HUES64 (cell line): ENCODE measurements around the gene DUSP28.

ENCODE experiments used
- H3K27ac ChIP-seq: 2 replicates; pipeline ENCODE4 v1.7.0; 2013; ENCODE audit warnings: low read depth, low read length, inconsistent platforms
- H3K27me3 ChIP-seq: 2 replicates; pipeline ENCODE4 v1.6.1; 2013; ENCODE audit warnings: mild to moderate bottlenecking, low read length; ENCODE audit not compliant: insufficient read depth
- H3K36me3 ChIP-seq: 2 replicates; pipeline ENCODE4 v1.6.1; 2013; ENCODE audit warnings: mild to moderate bottlenecking, low read length; ENCODE audit not compliant: insufficient read depth
- H3K4me1 ChIP-seq: 2 replicates; pipeline ENCODE4 v1.6.1; 2013; ENCODE audit warnings: mild to moderate bottlenecking, low read length, moderate library complexity; ENCODE audit not compliant: insufficient read depth
- H3K4me3 ChIP-seq: 2 replicates; pipeline ENCODE4 v1.5.1; 2013; ENCODE audit warnings: mild to moderate bottlenecking, low read length, moderate library complexity
- H3K9ac ChIP-seq: 2 replicates; pipeline ENCODE4 v1.6.1; 2013; ENCODE audit warnings: mild to moderate bottlenecking, low read depth, low read length
- H3K9me3 ChIP-seq: 2 replicates; pipeline ENCODE4 v1.6.1; 2013; ENCODE audit warnings: low read depth, low read length; ENCODE audit not compliant: insufficient read depth
- WGBS: fragments of 150-250, 120-280 bp; methylation state at CpG from one replicate; pipeline ENCODE4 v1.1.7; 2013; ENCODE audit warnings: missing lambda C conversion rate; 5-methylcytosine and 5-hydroxymethylcytosine counted together

The DUSP28 gene

DNA sequence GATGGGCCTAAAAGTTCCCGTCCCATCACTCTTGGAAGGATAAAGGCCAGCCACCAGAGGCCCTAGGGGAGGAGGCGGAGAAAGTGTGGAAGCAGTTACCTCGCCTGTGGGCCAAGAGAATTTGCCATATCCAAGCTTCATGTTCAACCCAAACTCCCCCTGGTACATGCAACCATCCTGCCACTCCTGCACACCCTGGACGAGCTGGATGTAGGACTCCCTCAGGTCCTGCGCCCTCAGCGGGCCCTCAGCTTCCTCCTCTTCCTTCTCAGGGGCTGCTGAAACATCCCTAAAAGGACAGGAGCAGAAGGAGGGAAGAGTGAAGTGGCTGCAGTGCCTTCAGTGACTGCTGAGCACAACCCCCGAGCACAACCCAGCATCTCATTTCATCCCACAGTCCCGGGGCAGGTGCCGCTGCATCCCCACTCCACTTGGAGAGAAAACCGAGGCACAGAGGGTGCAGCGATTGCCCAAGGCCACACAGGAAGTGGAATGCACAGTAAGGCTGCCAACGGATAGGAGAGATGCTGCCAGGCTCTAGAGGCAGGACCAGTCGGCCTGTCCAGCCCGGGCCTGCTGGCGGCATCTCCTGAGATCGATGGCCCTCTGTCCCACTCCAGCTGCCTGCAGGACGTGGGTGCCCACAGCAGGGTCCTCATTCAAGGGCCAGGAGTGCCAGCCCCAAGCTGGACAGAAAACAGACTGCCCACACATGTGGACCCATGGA is 5.2 kb upstream of the DUSP28 start:
- no peak overlapping the region for H3K27ac ChIP-seq
- H3K4me3 ChIP-seq = no peak overlapping the region
- H3K27me3 ChIP-seq = peaks cover 26% of the 10 kb centered on the region
- peaks cover 15% of the 10 kb centered on the region; the same call in 1 of the 2 replicates for H3K9me3 ChIP-seq
- peaks cover 15% of the 10 kb centered on the region; the same call in 1 of the 2 replicates for H3K36me3 ChIP-seq
- no peak overlapping the region for H3K9ac ChIP-seq
- H3K4me1 ChIP-seq = peaks cover 8% of the 10 kb centered on the region; the same call in 1 of the 2 replicates
- 93% methylated on average over 17 of the region's 17 CpGs for WGBS

DNA sequence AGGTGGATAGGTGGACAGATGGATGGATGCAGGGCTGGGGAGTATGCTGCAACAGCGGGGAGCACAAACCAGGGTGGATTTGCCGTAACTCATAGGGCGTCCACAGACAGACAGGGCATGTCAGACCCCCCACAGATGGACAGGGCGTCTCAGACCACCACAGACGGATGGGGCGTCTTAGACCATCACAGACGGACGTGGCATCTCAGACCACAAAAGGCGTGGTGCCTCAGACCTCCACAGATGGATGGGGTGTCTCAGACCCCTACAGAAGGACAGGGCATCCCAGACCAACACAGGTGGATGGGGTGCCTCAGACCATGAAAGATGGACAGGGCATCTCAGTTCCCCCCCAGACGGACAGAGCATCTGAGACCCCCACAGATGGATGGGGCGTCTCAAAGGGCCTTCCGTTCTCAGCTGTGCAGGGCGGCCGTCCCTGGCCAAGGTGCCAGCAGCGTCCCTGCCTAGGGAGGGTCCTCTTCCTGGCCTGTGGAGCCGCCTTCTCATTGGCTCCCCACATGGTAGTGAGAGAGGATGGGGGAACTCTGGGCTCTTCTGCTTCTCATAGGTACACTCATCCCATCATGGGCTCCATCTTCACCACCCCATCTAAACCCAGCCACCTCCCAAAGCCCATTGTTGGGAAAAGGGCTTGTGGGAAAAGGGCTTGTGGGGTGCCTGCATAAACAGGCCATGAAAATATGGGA is 4.5 kb upstream of the DUSP28 start:
- 95% methylated on average over 14 of the region's 16 CpGs for WGBS
- Histone ChIP-seq H3K9me3 (peaks cover 12% of the 10 kb centered on the region; the same call in 1 of the 2 replicates), H3K27me3 (peaks cover 28% of the 10 kb centered on the region), H3K27ac (no peak overlapping the region), H3K4me1 (peaks cover 9% of the 10 kb centered on the region; the same call in 1 of the 2 replicates), H3K9ac (no peak overlapping the region), H3K4me3 (no peak overlapping the region), H3K36me3 (peaks cover 12% of the 10 kb centered on the region; the same call in 1 of the 2 replicates)

DNA sequence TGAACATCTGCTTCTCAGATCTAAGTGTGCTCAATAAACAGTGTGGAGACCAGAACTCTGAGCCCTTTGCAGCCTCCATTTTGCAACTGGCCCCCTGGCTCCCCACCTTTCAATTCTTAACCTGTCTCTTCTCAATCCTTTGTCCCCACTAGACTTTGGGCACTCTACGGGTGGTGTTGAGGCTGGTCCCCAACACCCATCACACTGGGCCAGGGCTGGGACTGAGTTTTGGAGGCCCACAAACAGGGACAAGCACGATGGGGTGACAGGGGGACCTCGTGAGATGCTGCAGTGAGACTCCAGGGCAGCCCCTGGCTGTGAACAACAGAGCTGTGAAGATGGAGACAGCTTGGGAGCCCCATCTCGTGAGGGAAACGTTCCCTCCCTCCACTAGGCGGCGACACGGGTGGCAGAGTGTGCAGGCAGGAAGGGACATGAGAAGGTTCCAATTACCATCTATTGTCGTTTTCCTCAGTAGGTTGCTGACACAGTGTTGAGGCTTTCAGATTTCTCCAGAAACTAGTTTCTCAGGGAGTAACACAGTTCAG is 3.5 kb upstream of the DUSP28 start:
- Histone ChIP-seq H3K9ac (no peak overlapping the region), H3K4me1 (peaks cover 14% of the 10 kb centered on the region; the same call in 1 of the 2 replicates), H3K9me3 (peaks cover 2% of the 10 kb centered on the region; the same call in 1 of the 2 replicates), H3K4me3 (no peak overlapping the region; the same call in 1 of the 2 replicates), H3K27me3 (peaks cover 28% of the 10 kb centered on the region), H3K36me3 (peaks cover 4% of the 10 kb centered on the region; the same call in 1 of the 2 replicates), H3K27ac (no peak overlapping the region)
- 60% methylated on average over 9 of the region's 9 CpGs for WGBS

DNA sequence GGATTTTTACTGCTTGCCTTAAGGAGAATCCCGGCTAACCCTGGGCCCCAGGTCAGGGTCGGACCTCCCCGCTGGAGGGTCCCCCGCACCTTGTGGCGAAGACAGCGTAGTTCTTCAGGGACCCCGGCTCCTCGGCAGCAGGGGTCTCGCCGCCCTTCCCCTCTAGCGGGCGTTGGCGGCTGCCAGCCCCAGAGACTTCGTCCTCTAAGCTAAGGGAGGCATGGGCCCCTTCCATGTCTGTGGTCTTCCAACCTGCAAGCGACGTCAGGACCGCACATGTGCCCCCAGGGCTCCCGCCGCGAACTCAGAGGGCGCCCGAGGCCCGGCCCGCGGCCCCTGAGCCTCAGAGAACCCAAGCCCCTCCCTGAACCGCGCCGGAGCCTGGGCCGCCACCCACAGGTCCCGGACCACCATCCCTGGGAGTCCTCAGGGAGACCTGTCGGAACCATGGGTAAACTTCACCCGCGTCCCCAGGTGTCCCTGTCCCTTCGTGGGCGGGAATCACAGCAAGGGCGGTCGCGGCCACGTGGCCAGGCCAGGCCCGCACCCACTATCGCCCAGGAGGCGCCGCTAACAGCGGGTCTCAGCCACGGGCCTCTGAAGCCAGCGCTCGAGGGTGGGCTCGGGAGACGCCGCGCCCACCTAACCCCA is 2.9 kb upstream of the DUSP28 start:
- Histone ChIP-seq H3K9me3 (no peaks in the 10 kb centered on the region), H3K9ac (no peak overlapping the region), H3K27ac (no peak overlapping the region), H3K4me1 (peaks cover 16% of the 10 kb centered on the region; the same call in 1 of the 2 replicates), H3K4me3 (peak overlapping the region; percentile 46; the same call in 1 of the 2 replicates), H3K27me3 (peaks cover 28% of the 10 kb centered on the region), H3K36me3 (no peaks in the 10 kb centered on the region)
- WGBS = 52% methylated on average over 51 of the region's 51 CpGs

DNA sequence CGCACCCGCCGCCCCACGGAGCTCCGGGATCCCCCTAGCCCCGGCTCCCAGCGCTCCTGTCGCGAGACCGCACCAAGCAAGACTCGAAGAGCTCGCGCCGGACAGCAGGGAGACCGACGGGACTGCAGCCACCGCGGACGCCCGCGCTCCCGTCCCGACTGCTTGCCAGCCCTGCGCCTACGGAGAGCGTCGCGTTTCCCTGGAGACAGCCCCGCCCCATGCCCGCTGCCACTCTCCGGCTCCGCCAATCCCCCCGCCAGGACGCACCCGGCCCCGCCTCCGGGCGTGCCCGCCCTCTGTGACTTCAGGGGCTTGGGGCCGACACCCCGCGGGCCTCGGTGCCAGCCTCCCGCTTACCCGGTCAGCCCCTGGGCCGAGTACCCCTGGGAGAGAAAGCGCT is 2.3 kb upstream of the DUSP28 start, which contains the start of gene ANKMY1:
Gene ANKMY1, minus strand, starts transcription at position 181 of the 400 bp plus-strand sequence. CDS start 653 bp downstream, outside the sequence.
- peak within 1 kb of the TSS; percentile 55; the same call in 1 of the 2 replicates for H3K9ac ChIP-seq
- 3% methylated on average over 47 of the region's 47 CpGs for WGBS
- peaks cover 16% of the 10 kb centered on the region; the same call in 1 of the 2 replicates for H3K4me1 ChIP-seq
- H3K9me3 ChIP-seq = no peaks in the 10 kb centered on the region
- H3K4me3 ChIP-seq = peak within 1 kb of the TSS; percentile 46
- H3K36me3 ChIP-seq = no peaks in the 10 kb centered on the region; the same call in 1 of the 2 replicates
- H3K27me3 ChIP-seq = peaks cover 28% of the 10 kb centered on the region
- H3K27ac ChIP-seq = no peak within 1 kb of the TSS

DNA sequence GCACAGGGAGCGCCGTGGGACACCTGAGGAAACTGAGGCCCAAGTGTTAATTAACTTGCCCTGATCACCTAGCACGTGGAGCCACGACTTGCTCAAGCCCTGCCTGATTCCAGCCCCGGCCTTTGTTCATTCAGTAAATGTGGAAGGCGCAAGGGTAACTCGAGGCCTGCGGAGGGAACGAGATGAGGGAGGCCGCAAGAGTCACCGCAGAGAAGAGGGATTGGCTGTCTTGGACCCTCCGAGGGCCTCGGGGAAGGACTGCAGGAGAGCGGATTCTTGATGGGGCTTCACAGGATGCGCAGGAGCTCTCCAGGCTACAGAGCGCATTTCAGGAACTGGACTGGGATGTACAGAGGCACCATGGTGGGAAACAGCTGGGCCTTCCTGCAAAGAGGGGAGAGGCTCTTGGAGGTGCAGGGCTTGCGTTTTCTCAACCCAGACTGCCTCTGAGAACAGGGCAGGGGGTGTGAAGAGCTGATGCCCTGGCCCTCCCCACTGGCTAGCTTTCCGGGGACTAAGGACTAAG is 1.9 kb upstream of the DUSP28 start:
- Histone ChIP-seq H3K27me3 (peaks cover 28% of the 10 kb centered on the region), H3K36me3 (no peaks in the 10 kb centered on the region; the same call in 1 of the 2 replicates), H3K4me1 (peaks cover 16% of the 10 kb centered on the region; the same call in 1 of the 2 replicates), H3K27ac (no peak overlapping the region), H3K4me3 (peak overlapping the region; percentile 46), H3K9ac (peak overlapping the region; percentile 55; the same call in 1 of the 2 replicates), H3K9me3 (no peaks in the 10 kb centered on the region)
- WGBS = 70% methylated on average over 18 of the region's 18 CpGs

DNA sequence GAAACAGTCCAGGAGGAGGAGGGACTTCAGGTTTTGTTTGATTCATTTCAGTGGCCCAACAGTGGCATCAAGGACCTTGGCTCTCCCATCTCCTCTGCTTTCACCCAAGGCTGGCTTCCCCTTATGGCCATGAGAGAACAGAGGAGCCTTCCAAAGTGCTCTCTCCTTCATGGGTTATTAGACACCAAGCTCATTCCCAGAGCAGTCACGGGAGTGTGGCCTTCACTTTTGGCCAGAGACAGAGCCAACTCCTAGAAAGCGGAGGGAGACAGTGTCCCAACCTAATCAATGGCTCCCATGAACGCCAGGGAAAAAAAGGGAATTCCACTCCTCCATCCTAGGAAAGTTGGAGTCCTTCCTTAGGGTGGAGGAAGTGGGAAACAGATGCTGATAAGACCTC is 871 bp upstream of the DUSP28 start:
- Histone ChIP-seq H3K4me3 (peak overlapping the region; percentile 73; the same call in 1 of the 2 replicates), H3K27me3 (peaks cover 28% of the 10 kb centered on the region), H3K27ac (no peak overlapping the region), H3K9ac (no peak overlapping the region), H3K9me3 (no peaks in the 10 kb centered on the region), H3K36me3 (no peaks in the 10 kb centered on the region; the same call in 1 of the 2 replicates), H3K4me1 (peaks cover 16% of the 10 kb centered on the region; the same call in 1 of the 2 replicates)
- 98% methylated on average over 3 of the region's 3 CpGs for WGBS

DNA sequence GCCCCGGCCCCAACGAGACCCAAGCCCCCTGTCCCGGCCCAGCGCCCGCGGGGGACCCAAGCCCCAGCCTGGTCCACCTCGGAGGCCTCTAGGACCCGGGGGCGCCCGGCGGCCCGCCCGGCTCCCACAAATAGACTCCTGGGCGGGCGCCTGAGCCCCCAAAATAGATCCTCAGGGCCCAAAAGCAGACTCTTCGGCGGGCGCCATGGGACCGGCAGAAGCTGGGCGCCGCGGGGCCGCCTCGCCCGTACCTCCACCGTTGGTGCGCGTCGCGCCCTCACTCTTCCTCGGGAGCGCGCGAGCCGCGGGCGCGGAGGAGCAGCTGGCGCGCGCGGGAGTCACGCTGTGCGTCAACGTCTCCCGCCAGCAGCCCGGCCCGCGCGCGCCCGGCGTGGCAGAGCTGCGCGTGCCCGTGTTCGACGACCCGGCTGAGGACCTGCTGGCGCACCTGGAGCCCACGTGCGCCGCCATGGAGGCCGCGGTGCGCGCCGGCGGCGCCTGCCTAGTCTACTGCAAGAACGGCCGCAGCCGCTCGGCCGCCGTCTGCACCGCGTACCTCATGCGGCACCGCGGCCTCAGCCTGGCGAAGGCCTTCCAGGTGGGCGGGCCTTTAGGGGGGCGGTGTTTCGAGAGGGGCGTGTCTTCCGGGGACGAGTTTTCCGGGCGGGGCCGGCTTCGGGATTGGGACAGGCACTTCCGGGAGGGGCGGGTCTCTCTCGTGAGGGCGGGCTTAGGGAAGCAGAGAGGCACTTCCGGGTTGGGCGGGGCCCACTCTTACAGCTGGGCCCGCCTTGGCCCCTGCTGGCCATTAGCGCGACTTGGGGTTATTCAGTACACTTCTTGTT is 545 bp downstream of the DUSP28 start:
- Histone ChIP-seq H3K9me3 (no peaks in the 10 kb centered on the region), H3K27me3 (peaks cover 28% of the 10 kb centered on the region), H3K27ac (peak overlapping the region; percentile 82), H3K9ac (peak overlapping the region; percentile 74), H3K4me3 (peak overlapping the region; percentile 73), H3K4me1 (peaks cover 16% of the 10 kb centered on the region; the same call in 1 of the 2 replicates), H3K36me3 (no peaks in the 10 kb centered on the region; the same call in 1 of the 2 replicates)
- under 1% methylated on average over 101 of the region's 101 CpGs for WGBS

DNA sequence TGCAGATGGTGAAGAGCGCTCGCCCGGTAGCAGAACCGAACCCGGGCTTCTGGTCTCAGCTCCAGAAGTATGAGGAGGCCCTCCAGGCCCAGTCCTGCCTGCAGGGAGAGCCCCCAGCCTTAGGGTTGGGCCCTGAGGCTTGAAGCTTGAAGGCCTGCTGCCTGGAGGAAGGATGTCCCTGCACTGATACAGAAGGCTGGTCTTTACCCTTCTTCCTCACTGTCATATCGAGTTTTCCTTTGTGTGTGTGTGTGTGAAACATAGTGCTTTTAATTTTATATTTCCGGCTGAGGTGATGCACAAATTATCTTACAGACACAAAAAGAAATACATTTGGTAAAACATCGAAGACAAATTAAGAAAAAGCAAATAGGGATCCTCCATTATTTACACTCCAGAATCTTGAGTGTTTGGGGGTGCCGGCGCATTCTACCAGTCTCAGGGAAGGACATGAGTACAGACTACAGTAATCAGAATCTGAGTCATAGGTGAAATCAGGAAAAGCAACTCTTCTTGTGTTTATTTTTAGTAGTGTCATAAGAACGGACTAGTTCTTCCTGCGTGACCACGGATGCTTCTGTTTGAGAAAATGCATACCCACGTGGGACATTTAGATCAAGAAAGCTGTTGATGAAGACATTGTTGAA is 1.3 kb downstream of the DUSP28 start:
- Histone ChIP-seq H3K4me1 (peaks cover 21% of the 10 kb centered on the region), H3K27ac (peak overlapping the region; percentile 60), H3K9ac (peak overlapping the region; percentile 73; the same call in 1 of the 2 replicates), H3K36me3 (no peaks in the 10 kb centered on the region; the same call in 1 of the 2 replicates), H3K4me3 (peak overlapping the region; percentile 73), H3K9me3 (no peaks in the 10 kb centered on the region), H3K27me3 (peaks cover 28% of the 10 kb centered on the region)
- 54% methylated on average over 12 of the region's 14 CpGs for WGBS
